HG02970 (cell line): ENCODE measurements around the gene SCN2A.

Source experiments
- ATAC-seq: cut with Tn5 transposase; IDR thresholded peaks from one replicate; pipeline ENCODE4 v1.9.1; 2021; ENCODE audit warnings: mild to moderate bottlenecking, moderate library complexity, moderate number of reproducible peaks; ENCODE audit not compliant: unreplicated experiment, low FRiP score

SCN2A gene

DNA sequence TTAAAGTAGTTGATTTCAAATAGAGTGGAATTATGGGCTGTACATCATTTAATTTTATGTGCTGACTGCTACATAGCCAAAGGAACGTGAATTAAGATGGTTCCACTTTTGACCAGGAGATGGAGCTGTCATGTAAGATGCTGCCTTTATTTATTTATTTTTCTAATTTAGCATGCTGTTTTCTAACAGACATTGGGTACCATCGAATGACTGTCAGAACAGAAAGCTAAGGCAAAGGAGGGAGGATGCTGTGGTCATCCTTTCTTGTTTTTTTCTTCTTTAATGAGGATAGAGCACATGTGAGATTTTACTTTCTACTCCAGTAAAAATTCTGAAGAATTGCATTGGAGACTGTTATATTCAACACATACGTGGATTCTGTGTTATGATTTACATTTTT lies at the start of gene SCN2A:
Gene SCN2A (plus strand): TSS at position 185 of the 400 bp plus-strand sequence. CDS start 56,410 bp downstream, outside the sequence.
- ATAC-seq = no peak

DNA sequence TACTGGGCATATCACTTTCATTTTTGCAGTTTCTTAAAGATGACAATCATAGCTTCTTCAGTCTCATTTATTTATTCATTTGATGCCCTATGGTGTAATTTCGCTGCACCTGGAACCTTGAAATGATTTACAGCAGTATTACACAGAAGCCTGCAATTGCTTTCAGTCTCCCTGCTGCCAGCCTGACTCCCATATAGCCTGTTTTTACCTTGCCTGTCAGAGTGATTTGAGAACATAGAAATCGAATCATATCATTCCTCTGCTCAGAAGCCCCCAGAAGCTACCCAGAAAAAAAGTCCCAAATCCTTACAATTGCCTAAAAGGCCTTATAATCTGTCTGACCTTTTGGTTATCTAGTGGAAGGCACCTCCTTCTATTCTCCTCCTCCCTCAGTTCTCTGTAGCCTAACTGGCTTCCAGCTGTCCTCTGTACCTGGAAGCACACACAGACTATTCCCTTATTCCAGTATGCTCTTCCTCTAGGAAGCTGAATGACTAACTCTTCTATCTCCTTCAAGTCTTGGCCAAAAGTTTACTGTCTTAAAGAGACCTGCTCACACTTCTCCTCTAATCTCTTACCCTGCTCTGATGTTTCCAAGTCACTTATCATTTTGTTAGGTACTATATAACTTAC lies 48.0 kb upstream of the SCN2A start:
- ATAC-seq = no peak

DNA sequence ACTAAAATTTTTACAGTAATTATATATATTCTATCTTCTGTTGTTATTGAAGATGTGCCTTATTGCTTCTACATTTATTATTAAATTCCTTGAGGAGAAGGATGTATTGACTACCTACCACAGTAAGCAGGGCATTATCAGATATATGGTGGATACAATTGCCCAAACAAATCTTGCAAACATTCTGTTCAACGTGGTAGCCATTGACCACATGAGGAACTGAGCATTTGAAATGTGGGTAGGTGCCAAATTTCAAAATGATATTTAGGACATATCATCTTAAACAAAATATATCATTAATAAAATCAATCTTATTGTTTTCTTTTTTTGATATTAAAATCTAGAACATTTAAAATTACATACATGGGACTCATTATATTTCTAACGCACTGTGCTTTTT lies 46.5 kb upstream of the SCN2A start:
- ATAC-seq = peak; percentile 40

DNA sequence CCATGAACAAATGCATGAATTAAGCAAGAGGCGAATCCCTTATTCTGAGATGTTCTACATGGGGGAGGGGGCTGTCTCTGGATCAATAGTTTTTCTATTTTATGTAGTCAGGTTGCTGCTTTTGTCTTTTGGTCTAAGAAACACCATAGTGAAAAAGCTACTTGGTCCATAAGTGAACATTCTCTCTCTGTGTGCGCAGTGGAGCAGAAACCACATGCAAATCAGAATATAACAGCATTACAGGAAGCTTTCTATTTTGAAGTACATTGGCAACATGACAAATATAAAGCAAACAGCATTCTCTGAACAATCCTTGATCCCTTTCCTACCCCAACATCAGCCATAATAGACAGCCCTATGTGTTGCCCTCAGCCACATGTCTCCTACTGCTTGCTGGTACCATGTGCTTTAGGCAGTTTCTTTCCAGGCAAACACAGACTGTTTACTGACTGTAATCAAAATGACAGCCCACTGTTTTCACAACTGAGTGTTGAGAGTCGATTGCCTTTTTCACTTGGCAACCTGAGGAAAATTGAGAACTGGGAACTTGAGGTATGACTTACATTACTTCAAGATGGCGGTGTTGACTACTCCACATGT lies 45.9 kb upstream of the SCN2A start:
- peak; percentile 96 for ATAC-seq

DNA sequence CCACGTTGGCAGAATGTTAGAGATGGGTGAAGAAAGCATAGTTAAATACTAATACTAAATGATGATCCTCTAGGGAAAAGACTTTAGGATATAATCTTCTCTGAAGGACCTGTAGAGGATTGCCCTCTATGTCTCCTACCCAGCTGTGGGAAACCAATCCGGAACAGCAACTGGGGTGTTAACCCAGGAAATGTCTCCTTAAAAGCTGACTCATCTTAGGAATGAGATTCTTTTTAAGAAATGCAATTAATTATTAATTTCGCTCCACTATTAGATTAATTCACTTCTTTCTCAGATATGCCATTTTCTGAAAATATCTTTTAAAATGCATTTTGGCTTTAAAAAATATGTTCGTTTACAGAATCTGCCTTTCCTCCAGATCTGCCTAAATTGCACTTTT lies 42.8 kb upstream of the SCN2A start:
- no peak for ATAC-seq

DNA sequence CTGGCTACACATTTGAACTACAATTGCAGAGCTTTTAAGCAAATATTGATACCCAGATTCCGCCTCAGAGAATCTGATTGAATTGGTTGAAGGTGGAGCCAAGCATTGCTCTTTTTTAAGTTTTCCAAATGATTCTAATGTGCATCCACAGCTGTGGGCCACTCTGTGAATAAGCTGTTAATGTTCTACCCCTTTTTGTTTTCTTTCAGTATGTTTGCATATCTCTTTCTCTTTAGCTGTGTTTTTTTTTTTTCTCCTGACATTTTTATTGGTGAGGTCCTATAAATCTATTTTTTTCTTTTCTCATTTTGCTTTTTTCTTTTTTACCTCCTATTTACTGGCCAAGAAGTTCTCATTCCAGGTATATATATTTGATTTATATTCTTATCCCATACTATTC lies 41.9 kb upstream of the SCN2A start:
- no peak for ATAC-seq

DNA sequence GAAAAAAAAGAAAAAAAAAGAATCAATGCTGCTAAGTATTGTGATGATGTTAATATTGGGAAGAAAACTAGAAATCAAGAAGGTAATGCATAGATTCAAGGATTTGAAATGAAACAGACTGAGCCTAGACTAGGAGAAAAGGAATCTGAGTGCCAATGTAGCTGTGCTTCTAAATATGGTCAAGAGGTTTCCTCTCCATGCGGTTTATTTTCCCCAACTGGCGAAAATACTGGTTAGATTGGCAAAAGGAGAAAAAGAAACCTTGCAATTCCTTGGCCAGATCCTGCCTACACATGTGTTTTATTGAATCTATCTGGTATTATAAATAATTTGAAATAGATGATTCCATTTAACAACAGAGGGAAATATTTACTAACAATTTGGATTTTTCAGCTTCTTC lies 41.0 kb upstream of the SCN2A start:
- ATAC-seq = no peak

DNA sequence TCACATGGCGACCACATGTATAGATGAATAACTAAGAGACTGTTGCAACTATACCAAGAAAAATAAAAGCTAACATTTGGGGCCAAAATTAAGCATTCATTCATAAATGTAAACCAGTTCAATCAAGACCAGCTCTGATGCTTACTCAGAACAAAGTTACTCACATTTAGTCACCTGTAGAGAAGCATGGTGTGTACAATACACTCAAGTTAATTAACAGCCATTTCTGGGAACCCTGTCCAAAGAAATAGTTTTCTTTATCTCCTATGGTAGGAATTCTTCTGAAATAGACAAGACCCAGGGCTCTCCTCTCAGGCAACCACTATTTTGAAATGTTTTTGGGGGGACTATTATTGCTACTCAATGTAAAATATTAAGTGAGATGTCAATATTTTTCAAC lies 37.0 kb upstream of the SCN2A start:
- ATAC-seq = no peak

DNA sequence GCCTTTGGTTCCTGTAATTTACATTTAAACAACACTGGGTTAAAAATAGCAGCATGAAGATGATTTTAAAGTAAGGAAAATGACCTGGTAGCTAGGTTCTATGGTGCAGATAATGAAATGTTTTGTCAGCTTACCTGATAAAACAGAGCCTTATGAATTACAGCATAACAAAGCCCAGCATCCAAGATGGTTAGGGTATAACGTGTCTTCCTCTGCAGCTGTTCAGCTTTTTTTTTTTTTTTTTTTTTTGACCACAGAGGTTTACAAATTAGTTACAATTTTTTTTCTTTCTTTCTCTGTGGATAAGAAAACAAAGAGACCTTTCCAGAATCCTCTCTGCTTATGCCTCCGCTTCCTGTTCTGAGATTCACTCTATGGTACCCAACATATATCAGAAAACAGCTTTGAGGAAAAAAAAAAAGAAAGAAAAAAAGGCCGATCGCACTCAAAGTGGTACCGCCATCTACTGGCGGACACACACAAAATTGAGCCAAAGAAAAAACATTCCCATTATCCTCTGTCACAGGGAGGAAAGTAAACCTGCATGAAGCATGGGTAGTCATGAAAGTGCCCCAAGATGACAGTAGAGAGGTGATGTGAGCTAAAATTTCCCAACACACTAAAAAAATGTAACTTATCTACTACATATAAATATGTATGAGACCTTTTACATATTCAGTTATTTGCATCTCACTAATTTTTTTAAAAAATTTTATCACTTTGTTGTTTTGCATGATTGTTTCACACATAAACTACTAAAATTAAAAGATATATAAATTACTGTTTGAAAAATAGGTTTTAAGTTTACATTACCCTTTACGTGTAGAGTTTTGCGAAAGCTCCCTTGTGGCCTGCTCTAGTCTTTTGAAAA lies 35.3 kb upstream of the SCN2A start, which contains the start of gene SCN3A:
Gene SCN3A (minus strand): TSS at position 362 of the 871 bp plus-strand sequence. CDS start 27,656 bp downstream, outside the sequence.
- no peak for ATAC-seq

DNA sequence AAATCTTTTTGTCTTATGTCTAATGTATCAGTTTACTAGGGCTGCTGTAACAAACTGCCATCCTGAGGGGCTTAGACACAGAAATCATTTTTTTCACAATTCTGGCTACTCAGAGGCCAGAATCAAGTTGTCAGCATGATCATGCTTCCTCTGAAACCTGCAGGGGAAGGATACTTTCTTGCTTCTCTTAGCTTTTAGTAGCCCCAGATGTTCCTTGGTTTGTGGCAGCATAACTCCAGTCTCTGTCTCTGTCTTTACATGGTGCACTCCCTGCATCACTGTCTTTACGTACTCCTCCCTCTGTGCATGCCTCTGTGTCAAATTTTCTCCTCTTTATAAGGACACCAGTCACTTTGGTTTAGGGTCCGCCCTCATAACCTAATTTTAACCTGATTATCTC lies 33.3 kb upstream of the SCN2A start:
- no peak for ATAC-seq

DNA sequence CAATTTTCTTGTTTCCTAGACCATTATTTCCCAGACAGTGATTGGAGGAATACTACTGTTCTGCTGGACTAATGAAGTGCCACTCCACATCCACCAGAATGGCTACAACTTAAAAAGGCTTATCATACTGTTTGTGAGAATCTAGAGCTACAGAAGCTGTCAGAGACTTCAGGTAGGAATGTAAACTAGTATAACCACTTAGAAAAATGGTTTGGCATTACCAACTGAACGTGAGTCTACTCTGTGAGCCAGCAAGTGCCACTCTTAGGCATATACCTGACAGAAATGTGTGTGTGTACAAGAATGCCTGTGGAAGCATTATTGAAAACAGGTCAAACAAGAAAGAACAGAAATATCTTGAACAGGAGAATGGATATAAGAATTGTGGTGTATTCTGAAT lies 31.1 kb upstream of the SCN2A start:
- ATAC-seq = no peak

DNA sequence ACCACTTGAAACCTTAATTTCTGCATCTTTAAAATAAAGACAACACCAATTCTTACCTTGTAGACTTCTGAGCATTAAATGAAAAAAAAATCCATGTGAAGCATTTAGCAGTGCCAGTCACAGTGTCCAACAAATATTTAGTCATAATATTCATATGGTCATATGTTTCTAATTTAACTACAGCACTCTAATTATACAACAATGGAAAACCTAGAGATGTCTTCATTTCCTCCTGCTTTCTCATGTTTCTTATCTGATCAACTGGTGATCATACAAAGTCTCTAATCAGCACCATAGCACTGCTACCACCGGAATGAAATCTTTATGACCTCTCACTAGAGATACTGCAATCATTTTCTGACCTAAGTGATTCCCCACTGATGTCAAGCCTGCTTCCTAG lies 25.1 kb upstream of the SCN2A start:
- no peak for ATAC-seq

DNA sequence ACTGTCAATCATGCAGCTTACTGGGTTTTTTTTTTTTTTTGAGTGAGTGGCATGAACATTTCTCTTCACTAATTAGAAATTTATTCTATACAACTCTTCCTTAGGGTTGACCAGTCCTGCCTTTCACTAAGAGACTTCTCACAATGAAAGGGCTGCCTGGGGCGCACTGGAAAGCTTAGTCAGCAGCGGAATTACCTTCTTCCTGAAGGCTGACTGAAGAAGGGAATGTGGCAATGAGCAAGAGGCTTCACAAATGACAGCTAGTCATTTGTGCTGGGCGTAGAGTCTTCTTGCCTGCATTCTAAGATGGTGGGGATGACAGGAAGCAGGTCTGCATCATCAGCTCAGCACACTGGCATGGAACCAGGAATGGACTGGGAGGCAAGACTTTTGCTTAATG lies 19.7 kb upstream of the SCN2A start:
- ATAC-seq = no peak

DNA sequence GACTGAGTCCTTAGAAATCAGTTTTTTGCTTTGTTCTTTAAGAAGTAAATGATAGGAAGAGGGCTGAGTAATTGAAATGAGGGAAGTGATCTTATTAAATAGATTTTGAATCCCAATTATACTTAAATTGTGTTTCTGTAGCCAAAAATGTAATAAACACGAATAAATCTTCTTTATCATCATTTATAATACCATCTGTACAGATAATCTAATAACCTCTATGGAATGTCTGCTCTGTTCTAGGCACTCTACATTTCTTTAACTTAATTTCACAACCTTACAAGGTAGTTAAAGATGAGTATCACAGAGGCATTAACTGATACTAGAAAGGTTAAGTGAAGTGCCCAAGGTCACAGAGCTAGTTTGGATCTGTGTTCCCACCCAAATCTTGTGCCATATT lies 14.3 kb upstream of the SCN2A start:
- no peak for ATAC-seq

DNA sequence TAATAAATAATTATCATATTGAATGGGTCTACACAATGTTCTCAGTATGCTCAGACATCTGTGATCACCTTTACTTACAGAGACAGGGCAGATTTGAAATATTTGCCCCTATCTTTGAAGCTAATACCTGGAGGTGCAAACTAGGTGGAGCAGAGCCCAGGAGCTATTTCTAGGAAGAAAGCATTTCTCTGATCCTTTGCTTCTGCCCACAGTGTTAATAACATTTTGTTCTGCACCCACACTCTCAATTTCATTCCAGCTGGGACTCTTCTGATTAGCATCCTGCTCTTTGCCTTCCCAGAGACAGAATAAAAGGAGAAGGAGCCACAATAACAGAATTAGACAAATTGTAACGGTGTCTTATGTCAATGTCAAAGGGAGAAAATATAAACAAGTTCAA lies 11.6 kb upstream of the SCN2A start:
- no peak for ATAC-seq

DNA sequence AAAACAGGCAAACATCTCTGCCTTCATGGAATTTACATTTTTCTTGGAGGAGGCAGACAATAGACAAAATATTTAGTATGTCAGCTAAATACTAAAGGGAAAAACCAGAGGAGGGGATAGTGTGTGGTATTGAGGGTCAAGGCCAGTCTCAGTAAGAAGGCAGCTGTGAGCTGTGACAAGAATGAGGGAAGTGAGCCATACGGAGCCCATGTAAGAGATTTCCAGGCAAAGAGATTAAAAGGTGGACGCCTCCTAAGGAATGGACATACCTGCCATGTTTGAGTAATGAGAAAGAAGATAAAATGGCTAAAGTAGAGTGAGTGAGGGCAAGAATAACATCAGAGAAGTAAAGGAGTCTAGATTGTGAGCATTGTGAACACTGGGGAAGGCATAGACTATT lies 2.2 kb upstream of the SCN2A start:
- ATAC-seq = no peak

DNA sequence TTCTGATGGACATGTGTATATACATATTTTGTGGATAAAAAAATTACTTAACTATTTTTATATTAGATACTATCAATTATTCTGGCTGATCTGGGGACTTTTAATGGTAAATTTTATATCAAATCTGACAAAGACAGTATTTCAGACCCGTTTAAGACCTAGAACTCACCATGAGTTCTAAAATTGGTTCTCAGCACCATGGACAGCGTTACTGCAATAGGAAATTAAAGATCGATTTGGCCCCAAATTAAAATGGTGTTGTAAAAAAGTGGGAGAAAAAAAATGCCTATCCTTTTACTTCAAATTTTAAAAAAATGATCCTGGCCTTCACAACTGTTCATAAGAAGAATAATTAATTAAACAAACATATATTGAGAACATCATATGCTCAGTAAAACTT lies 919 bp upstream of the SCN2A start:
- no peak for ATAC-seq

DNA sequence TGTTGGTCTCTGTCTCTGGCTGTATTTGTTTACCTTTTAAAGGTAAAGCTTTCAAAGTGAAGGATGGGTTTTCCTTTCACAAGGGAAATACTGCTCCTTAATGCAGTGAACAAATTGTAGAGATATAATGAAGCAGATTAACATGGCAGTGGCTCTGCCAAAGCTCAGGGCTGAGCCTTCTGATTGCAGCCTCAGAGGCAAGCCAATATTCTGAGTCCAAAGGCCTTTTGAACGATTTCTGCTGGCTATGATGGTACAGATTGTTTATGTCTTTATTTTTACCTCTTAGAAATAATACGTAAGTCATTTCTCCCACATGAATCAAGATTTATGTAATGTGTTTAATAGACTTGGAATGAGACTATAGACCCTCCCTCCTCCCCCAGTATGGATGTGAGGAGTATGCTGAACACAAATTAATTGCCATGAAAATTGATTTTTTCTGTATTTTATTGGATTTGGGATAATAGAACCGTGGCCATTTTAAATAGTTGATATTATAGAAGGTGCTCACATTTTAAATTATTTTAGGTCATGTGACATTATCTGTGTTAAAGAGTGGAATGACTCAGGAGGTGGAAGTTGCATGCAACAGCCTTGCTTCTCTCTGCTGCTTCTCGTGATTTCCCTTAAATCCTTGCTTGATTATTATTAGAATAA lies 772 bp downstream of the SCN2A start:
- ATAC-seq = no peak

DNA sequence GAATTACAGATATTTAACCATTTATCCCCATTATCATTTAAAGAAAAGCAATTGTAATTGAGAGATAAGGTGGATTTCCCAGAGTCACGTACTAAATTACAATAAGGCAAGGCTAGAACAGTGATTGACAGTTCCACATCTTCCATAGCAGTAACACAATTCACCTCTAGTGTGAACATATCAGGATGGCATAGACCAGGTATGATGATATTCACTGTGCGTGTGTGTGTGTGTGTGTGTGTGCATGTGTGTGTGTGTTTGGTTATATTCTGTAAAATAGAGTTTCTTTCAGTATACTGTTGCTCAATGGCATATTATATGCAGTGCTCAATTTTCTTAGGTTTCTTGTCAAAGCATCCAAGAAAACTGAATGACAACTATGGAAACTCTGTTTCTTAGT lies 1.7 kb downstream of the SCN2A start:
- no peak for ATAC-seq

DNA sequence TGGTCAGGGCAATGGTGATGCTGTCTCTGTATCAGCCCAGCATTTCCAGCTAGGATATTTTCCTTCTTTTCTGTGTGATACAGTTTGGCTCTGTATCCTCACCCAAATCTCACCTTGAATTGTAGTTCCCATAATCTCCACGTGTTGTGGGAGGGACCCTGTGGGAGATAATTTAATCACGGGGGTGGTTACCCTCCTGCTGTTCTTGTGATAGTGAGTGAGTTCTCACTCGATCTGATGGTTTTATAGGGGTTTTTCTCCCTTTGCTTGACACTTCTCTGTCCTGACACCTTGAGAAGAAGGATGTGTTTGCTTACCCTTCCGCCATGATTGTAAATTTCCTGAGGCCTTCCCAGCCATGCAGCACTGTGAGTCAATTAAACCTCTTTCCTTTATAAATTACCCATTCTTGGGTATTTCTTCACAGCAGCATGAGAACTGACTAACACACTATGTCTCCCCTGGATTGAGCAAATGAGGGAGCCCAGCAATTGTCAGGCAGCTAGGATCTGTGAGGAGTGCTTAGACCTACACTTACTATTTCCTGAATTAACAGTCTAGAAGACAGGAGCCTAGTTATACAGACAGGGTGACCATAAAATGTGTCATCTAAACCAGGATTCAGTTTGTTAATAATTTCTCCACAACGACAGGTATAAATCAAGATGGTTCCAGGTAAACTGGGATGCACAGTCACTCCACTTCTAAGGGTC lies 6.0 kb downstream of the SCN2A start:
- ATAC-seq = no peak
